Posterior cingulate gyrus (tissue), 11 donors: ENCODE results near the gene EDC4.
A peak's percentile ranks its signal among the peaks of the same experiment; 100 is the strongest.
"Not testable (repeated sequence)": the region's sequence is repeated elsewhere in the genome, so short reads cannot be mapped to it uniquely, and the experiment has no call there.

Source experiments
- DNase-seq, 10 donors: peaks; one replicate each; pipeline versions ENCODE4 v3.0.0 to v3.0.0-alpha.2; 2020 to 2021; ENCODE audit warnings: mixed read lengths in 3 of 10
- intact Hi-C: fragments of 100-400 bp; cut with DNase I; formaldehyde crosslinking; loops from one replicate; pipeline ENCODE4 v1.15.1; 2023

EDC4 gene

GRCh38 chr16:67872631-67873434, at the start of gene EDC4:
EDC4 (plus strand) TSS chr16:67873052; CDS start chr16:67873262, 210 bp downstream.
- intact Hi-C loops = no loop called here
- peak; percentile 71 to 96 (median 80) for DNase-seq

DNA sequence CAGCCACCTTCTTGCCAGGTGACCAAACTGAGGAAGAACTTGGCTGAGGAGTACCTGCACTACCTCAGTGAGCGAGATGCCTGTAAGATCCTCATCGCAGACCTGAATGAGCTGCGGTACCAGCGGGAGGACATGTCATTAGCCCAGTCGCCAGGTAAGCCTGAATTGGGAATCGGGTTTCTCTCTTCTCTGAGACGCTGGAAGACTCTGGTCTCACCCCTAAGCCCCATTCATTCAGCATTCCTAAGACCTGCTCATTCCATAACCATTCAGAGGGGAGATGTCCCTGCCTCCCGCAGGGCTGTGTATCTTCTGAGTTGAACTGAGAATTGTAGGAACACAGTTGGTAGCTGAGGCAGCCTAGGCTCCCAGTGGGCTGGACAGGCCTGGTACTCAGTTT, 47.7 kb upstream of the EDC4 start:
- intact Hi-C loops = no loop called here
- DNase-seq = no peak

- no peak for DNase-seq
- intact Hi-C loops = no loop called here
Measured at GRCh38 chr16:67825906-67826305, 46.9 kb upstream of the EDC4 start.

DNA sequence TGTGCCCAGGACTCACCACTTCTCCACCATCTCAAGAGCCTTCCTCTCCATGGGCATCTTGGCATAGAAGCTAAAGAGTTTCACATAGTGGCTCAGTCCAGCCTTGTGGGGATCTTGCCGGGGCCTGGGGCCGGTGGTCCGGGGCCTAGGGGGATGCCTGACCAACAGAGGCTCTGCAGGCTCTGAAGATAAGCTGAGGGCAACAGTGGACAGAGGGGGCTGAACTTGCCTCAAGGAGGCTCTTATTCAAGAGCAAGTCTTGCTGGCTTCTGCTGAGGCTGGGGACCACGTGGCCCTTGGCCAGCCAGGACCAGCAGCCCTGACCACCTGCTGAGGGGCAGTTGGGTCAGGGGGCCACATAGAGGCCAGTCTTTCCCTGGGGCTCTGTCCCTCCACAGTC, 44.2 kb upstream of the EDC4 start:
- intact Hi-C loops = no loop called here

DNA sequence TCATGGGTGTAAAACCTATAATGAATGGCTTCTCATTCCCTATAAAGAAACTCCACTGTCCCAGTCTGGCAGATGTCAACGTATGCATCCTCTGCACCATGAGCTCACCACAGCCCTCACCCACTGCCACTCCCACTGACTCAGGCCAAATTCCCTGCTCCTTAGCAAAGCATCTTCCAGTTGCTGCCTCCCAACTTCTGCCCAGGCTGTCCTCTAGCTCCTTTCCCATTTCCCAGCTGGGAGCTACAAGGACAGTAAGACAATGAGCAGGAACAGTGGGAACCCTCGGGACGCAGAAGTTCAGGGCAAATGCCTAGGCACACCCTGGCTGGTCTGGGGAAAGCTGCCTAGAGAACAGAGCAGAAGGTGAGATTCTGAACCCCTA, 39.8 kb upstream of the EDC4 start:
- DNase-seq = peak in 1 of 10 donors; percentile 8
- intact Hi-C loops = no loop called here

More for the DNA sequence above, 44.2 kb upstream of the EDC4 start:
- no peak for DNase-seq

DNA sequence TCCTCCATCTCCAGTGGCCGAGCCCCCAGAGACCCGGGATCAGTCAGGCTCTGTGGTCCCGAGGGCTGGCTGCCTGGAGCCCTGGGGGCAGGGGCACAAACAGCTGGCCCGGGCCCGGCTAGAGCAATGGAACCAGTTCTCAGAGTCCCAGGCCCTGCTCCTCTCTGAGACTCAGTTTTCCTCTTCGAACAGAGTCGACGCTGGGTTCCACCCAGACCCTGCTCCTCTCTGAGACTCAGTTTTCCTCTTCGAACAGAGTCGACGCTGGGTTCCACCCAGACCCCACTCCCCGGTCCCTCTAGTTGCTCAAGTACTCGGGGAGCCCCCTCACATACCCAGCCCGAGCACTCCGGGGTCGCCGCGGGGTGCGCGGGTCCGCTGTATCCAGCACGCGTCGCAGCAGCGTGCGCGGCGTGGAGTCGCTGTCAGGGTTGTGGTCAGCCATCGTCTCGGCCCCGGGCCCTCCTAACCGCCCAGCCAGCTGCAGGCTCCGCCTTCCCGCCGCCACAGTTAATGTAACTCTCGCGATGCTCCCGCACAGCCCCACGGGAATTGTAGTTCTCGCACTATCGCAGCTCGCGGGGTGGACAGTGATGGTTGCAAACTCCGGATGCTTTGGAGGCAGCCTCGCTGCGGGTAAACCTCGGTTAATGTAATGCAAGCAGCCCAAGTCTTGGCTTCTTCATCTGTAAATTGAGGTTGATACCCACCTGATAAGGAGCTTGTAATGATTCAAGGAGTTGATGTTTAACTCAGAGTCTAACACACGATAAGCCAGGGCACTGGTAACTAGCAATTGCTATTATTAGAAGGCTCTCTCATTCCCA, 39.2 kb upstream of the EDC4 start:
- DNase-seq = peak; percentile 88 to 99 (median 96)
- intact Hi-C loops = no loop called here

GRCh38 chr16:67834242-67834614, 38.6 kb upstream of the EDC4 start:
- intact Hi-C loops = no loop called here
- no peak for DNase-seq

DNA sequence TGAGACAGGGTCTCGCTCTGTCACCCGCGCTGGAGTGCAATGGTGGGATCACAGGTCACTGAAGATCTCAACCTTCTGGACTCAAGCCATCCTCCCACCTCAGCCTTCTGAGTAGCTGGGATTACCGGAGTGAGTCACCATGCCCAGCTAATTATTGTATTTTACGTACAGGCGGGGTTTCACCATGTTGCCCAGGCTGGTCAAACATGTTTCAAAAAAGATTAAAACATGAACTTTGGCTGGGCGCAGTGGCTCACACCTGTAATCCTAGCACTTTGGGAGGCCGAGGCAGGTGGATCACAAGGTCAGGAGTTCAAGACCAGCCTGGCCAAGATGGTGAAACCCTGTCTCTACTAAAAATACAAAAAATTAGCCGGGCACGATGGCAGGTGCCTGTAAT, 35.7 kb upstream of the EDC4 start:
- DNase-seq, intact Hi-C loops: not testable (repeated sequence)

GRCh38 chr16:67837811-67838210, 35.0 kb upstream of the EDC4 start:
- intact Hi-C loops = no loop called here
- DNase-seq = no peak

DNA sequence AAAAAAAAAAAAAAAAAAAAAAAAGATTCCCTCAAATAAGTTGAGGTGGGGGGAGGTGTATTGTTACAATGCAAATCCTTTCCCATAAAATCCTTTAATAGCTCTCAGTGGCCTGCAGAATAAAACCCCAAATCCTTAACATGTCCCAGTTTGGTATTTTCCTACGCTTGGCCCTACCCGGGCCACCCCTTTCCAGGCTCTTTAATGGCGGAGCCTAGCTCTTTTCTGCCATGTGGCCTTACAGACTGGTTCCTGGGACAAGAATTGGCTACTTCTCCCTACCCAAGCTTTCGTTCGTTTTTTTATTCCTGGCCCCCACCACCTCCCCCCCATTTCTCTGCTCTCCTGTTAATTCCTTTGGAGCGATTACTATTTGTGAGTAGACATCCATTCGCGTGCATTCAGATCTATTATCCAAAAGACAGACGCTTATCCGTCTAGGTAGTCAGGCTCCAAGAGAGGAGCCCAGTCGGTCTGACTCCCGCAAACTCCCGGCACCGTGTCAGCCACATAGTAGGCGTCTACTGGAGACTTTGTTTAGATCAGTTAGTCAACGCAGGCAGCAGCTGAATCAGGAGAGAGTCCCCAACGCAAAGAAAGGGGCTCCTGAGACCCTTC, 31.5 kb upstream of the EDC4 start:
- DNase-seq = no peak
- intact Hi-C loops = loop anchor here (10.0 kb wide), 3 partner anchors 53 to 317 kb away; partner anchors contain the start of genes ACD, C16orf86, ENKD1 and PARD6A

DNA sequence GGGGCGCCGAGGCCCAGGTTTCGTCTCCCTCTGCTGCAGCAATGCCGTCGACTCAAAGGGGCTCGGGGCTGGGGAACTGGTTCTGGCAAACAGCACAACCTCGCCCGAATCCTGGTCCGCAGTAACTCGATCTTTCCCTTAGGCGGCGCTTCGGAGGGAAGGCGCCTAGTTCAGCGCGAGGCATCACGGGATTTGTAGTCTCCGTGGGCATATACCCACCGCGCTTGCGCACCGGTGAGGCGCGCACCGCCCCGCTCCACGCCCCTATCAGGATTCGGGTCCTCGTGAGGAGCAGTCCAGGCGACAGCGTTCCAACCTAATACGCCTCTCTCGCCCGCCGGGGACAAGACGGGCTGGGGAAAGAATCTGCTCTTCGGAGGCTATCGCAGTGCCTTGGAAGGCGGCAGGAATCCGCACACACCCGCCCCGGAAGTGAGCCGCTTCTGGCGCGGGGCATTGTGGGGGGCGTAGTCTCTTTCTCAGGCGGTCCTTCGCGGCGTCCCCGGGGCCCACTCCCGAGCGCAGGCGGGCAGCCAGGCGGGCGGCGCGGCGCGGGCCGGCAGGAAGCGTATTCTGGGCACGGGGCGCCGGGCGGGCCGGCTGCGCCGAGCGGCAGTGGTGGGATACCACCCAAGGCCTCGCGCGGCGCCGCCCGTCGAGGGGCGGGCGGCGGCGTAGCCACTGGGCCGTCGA, 30.9 kb upstream of the EDC4 start, which contains the start of gene THAP11:
Gene THAP11 (plus strand): TSS at position 505 of the 693 bp plus-strand sequence. CDS start 235 bp downstream, outside the sequence.
- peak; percentile 86 to 99 (median 94) for DNase-seq
- intact Hi-C loops = loop anchor here (10.0 kb wide), 3 partner anchors 53 to 317 kb away; partner anchors contain the start of genes ACD, C16orf86, ENKD1 and PARD6A

DNA sequence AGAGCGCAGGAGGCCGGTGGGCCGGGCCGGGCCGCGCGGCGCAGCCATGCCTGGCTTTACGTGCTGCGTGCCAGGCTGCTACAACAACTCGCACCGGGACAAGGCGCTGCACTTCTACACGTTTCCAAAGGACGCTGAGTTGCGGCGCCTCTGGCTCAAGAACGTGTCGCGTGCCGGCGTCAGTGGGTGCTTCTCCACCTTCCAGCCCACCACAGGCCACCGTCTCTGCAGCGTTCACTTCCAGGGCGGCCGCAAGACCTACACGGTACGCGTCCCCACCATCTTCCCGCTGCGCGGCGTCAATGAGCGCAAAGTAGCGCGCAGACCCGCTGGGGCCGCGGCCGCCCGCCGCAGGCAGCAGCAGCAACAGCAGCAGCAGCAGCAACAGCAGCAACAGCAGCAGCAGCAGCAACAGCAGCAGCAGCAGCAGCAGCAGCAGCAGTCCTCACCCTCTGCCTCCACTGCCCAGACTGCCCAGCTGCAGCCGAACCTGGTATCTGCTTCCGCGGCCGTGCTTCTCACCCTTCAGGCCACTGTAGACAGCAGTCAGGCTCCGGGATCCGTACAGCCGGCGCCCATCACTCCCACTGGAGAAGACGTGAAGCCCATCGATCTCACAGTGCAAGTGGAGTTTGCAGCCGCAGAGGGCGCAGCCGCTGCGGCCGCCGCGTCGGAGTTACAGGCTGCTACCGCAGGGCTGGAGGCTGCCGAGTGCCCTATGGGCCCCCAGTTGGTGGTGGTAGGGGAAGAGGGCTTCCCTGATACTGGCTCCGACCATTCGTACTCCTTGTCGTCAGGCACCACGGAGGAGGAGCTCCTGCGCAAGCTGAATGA, 30.1 kb upstream of the EDC4 start:
- intact Hi-C loops = loop anchor here (10.0 kb wide), 3 partner anchors 52 to 318 kb away; partner anchors contain the start of genes ACD, C16orf86, ENKD1 and PARD6A
- DNase-seq = peak; percentile 44 to 96 (median 78)

DNA sequence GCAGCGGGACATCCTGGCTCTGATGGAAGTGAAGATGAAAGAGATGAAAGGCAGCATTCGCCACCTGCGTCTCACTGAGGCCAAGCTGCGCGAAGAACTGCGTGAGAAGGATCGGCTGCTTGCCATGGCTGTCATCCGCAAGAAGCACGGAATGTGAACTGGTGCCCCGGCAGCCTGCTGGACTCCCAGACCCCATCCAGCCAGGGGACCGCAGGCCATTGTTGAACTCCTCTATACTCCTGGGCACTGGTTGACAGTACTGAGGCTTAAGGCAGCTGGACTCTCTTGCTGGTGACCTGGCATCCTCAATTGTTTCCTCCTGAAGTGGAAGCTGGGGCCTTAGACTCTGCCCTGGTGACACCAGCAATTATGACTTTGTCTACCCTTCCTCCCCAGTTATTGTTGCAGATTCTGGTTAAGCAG, 29.5 kb upstream of the EDC4 start:
- intact Hi-C loops = loop anchor here (10.0 kb wide), 3 partner anchors 51 to 319 kb away; partner anchors contain the start of genes ACD, C16orf86, ENKD1 and PARD6A
- DNase-seq = no peak

DNA sequence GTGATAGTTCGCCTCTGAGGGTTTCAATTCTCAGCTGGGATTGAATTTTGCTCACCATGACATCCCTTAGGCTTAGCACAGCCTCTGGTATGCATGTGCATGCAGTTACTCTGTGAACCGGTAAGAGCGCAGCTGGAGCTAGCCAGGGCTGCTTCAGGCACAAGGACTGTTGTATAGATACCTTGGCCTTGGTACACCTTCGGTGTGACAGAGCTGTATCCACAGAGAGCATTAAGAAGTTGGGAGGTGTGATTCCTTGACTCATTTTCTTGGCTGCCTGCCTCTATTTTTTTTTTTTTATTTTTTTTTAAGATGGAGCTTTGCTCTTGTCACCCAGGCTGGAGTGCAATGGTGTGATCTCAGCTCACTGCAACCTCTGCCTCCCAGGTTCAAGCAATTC, 28.4 kb upstream of the EDC4 start:
- intact Hi-C loops = loop anchor here (10.0 kb wide), 3 partner anchors 50 to 320 kb away; partner anchors contain the start of genes ACD, C16orf86, ENKD1 and PARD6A
- no peak for DNase-seq

DNA sequence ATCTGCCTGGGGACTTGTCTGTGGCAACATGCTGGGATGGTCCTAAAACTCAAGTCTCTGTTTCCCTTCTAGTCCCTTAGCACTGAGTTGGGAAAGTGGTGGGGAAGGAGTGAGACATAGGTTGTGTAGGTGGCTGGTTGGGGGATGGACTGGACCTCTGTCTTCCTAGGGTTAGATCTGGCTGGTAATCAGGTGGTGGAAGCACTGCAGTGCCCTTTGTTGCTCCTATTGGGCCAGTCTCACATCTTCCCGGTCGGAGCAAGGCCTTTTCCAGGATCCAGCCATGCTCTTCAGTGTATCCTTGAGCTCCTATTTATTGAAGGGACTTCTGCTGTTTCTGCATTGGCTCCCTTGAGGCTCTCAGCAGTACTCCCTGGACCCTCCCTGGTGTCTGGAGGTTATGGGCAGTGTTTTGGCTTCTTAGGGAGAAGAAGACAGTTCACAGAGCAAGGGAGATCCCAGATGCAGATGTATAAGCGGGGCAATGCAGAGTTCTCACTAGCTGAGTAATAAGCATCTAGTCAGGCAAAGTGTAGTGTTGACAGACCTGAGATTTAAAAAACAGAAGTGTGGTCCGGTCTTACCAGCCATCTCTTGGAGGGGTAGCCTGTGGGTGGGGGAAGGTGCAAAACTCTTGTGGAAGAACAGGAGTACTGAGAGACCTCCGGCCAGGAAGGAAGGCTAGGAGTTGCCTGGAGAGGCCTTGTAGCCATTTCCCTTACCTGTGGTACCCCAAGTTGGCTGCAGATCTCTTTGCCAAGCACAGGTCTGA, 27.4 kb upstream of the EDC4 start:
- intact Hi-C loops = loop anchor here (5.0 to 10.0 kb wide), 4 partner anchors 49 to 321 kb away; partner anchors contain the start of genes ACD, C16orf86, ENKD1 and PARD6A
- DNase-seq = no peak

DNA sequence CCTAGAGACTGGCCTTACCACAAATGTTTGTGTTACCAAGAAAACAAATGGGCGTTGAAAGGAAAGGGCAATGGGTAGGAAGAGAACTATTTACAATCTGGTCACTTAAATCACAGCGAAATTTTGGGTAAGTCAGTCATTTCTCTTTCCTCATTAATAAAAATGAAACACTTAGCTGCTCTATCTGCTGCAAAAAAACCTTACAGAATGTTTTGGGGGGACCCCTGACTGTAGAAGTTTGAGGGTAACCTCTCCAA, 26.9 kb upstream of the EDC4 start:
- DNase-seq = no peak
- intact Hi-C loops = loop anchor here (5.0 to 10.0 kb wide), 4 partner anchors 49 to 321 kb away; partner anchors contain the start of genes ACD, C16orf86, ENKD1 and PARD6A

DNA sequence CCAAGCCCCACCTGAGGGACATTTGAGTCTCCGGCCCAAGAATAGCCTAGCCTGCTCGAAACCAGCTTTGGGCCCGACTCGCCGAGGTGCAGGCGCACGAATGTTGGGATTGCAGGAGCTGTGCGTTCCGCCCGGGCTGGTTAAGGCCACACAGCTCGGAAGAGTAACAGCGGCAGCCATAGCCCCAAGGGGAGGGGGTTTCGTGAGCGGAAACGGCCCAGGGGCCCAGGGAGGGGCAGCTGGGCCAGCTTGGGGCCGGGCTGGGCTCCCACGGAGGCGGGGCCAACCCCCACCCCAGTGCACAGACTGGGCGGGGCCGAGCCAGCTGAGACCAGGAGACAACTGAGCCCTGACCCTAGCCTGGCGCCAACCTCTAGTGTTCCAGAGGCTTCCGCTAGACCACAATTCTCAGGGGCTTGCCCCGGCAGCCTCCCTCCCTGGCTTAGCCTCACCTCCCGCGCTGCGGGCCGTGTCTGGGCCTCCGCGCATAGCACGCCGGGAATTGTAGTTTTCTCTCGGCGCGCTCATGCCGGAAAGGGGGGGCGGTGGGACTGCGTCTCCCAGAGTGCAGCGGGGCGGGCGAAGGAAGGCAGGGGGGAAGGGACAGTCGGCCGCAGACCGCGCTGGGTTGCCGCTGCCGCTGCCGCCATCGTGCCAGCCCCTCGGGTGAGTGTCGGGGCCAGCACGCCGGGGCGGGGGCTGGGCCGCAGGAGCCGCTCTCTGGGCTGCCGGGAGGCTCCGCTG, 26.4 kb upstream of the EDC4 start, which contains the start of gene NUTF2:
Gene NUTF2 (plus strand): TSS at position 614 of the 744 bp plus-strand sequence. CDS start 18,198 bp downstream, outside the sequence.
- DNase-seq = peak; percentile 89 to 99 (median 92)
- intact Hi-C loops = loop anchor here (5.0 to 10.0 kb wide), 4 partner anchors 48 to 322 kb away; partner anchors contain the start of genes ACD, C16orf86, ENKD1 and PARD6A
